ENCODE results near the gene ABTB1. TPM values are rescaled to one million over a fixed set of nuclear protein-coding genes. Genes with fewer than 3 reads are reported as not detected.
A peak's percentile ranks its signal among the peaks of the same experiment; 100 is the strongest.
"Not testable (repeated sequence)": the region's sequence is repeated elsewhere in the genome, so short reads cannot be mapped to it uniquely, and the experiment has no call there.

The ABTB1 gene
- total and polyA plus RNA-seq, 12 donors = 2.8 to 96.0 (median 32.2) TPM

DNA sequence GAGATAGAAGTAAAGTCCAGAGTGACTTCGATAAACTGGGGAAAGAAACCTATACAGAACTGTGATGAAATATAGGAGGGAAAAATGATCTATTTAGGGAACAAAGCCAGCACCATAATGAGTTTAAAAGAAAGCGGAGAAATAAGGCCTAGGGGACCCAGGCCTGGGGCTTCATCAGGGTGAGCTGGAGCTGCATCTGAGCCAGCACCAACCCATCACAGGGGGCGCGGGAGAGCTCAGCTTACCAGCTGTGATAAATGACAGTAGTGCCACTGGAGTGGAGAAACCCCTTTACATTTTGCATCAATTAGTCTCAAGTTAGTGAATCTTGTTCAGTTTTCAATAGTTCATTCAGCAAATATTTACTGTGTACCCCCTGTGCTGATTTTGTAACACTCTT is 22.5 kb upstream of the ABTB1 start:
- H3K4me1 ChIP-seq (replicated peaks in 1 of 2) = peaks cover 0 to 8% of the 10 kb centered on the region in 2 donors
- no peaks in the 10 kb centered on the region for H3K9me3 ChIP-seq (replicated peaks in 1 of 3)
- H3K36me3 ChIP-seq (replicated peaks in 1 of 2) = no peaks in the 10 kb centered on the region
- TF ChIP-seq POLR2A (IDR thresholded peaks at IDR 0.05) = no peak
- TF ChIP-seq, protein P1, sequence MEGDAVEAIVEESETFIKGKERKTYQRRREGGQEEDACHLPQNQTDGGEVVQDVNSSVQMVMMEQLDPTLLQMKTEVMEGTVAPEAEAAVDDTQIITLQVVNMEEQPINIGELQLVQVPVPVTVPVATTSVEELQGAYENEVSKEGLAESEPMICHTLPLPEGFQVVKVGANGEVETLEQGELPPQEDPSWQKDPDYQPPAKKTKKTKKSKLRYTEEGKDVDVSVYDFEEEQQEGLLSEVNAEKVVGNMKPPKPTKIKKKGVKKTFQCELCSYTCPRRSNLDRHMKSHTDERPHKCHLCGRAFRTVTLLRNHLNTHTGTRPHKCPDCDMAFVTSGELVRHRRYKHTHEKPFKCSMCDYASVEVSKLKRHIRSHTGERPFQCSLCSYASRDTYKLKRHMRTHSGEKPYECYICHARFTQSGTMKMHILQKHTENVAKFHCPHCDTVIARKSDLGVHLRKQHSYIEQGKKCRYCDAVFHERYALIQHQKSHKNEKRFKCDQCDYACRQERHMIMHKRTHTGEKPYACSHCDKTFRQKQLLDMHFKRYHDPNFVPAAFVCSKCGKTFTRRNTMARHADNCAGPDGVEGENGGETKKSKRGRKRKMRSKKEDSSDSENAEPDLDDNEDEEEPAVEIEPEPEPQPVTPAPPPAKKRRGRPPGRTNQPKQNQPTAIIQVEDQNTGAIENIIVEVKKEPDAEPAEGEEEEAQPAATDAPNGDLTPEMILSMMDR (IDR thresholded peaks at IDR 0.05) = no peak
- WGBS, 4 donors = 94 to 96% (median 95%) methylated on average over 4 of the region's 4 CpGs
- no peaks in the 10 kb centered on the region for H3K27me3 ChIP-seq
- H3K27ac ChIP-seq = no peak overlapping the region
- no peak for DNase-seq
- H3K4me3 ChIP-seq = no peak overlapping the region
- intact Hi-C loops (cut with DNase I) = loop anchor here (5.0 to 10.0 kb wide), 3 partner anchors 42 to 322 kb away; no protein-coding TSS in a partner anchor

GRCh38 chr3:127651516-127652172 is 21.1 kb upstream of the ABTB1 start:
- Histone ChIP-seq H3K4me1 (replicated peaks in 1 of 2) (peaks cover 0 to 17% of the 10 kb centered on the region in 2 donors), H3K36me3 (replicated peaks in 1 of 2) (no peaks in the 10 kb centered on the region), H3K27ac (no peak overlapping the region), H3K4me3 (no peak overlapping the region), H3K27me3 (no peaks in the 10 kb centered on the region), H3K9me3 (replicated peaks in 1 of 3) (no peaks in the 10 kb centered on the region)
- TF ChIP-seq POLR2A (IDR thresholded peaks at IDR 0.05) = no peak
- TF ChIP-seq, protein P1 (IDR thresholded peaks at IDR 0.05) = no peak
- no peak for DNase-seq
- 41 to 86% (median 69%) methylated on average over 3 to 8 of the region's 8 CpGs for WGBS, 4 donors
- intact Hi-C loops (cut with DNase I) = loop anchor here (5.0 to 10.0 kb wide), 3 partner anchors 41 to 321 kb away; no protein-coding TSS in a partner anchor

GRCh38 chr3:127652246-127652995 is 20.3 kb upstream of the ABTB1 start:
- no peaks in the 10 kb centered on the region for H3K36me3 ChIP-seq (replicated peaks in 1 of 2)
- no peaks in the 10 kb centered on the region for H3K27me3 ChIP-seq
- peak; percentile 44 to 77 (median 50) for DNase-seq
- no peak overlapping the region for H3K27ac ChIP-seq
- H3K9me3 ChIP-seq (replicated peaks in 1 of 3) = no peaks in the 10 kb centered on the region
- WGBS, 4 donors = 62 to 100% (median 73%) methylated on average over 2 to 13 of the region's 13 CpGs
- H3K4me1 ChIP-seq (replicated peaks in 1 of 2) = peaks cover 0 to 17% of the 10 kb centered on the region in 2 donors
- TF ChIP-seq POLR2A (IDR thresholded peaks at IDR 0.05) = no peak
- TF ChIP-seq, protein P1 (IDR thresholded peaks at IDR 0.05) = peak; percentile 72 to 89 (median 83)
- intact Hi-C loops (cut with DNase I) = loop anchor here (5.0 to 10.0 kb wide), 3 partner anchors 40 to 320 kb away; no protein-coding TSS in a partner anchor
- H3K4me3 ChIP-seq = no peak overlapping the region

DNA sequence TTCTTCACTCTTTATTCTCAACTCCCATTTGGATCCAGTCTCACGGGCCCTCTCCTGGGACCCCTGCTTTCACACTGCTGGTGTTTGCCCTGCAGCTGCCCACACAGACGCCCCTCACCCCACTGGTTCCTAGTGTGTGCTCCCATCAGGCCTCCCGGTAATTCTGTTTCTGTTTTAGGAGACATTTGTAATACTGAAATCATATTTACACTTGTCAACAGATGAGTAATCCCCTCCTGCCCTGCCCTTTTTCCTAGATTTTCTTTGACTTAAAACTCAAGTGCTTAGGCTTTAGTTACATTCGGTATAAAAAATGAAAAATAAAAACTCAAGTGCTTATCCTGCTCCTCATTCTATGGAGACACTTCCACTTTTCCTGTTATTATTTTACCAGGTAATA is 18.4 kb upstream of the ABTB1 start:
- H3K36me3 ChIP-seq (replicated peaks in 1 of 2) = no peaks in the 10 kb centered on the region
- H3K9me3 ChIP-seq (replicated peaks in 1 of 3) = no peaks in the 10 kb centered on the region
- H3K4me3 ChIP-seq = no peak overlapping the region
- no peak for TF ChIP-seq POLR2A (IDR thresholded peaks at IDR 0.05)
- TF ChIP-seq, protein P1 (IDR thresholded peaks at IDR 0.05) = no peak
- H3K4me1 ChIP-seq (replicated peaks in 1 of 2) = peaks cover 0 to 22% of the 10 kb centered on the region in 2 donors
- intact Hi-C loops (cut with DNase I) = loop anchor here (5.0 to 10.0 kb wide), 3 partner anchors 38 to 318 kb away; no protein-coding TSS in a partner anchor
- H3K27ac ChIP-seq = peak overlapping the region in 2 of 5 donors; percentile 33 to 68
- DNase-seq = no peak
- 39 to 70% (median 53%) methylated on average over 4 of the region's 4 CpGs for WGBS, 4 donors
- H3K27me3 ChIP-seq = no peaks in the 10 kb centered on the region

- DNase-seq; H3K9me3 ChIP-seq (replicated peaks in 1 of 3); H3K36me3 ChIP-seq (replicated peaks in 1 of 2); H3K27me3 ChIP-seq; H3K4me3 ChIP-seq: not testable (repeated sequence)
- intact Hi-C loops (cut with DNase I) = loop anchor here (5.0 to 10.0 kb wide), 3 partner anchors 37 to 317 kb away; no protein-coding TSS in a partner anchor
- peaks cover 0 to 22% of the 10 kb centered on the region in 2 donors for H3K4me1 ChIP-seq (replicated peaks in 1 of 2)
- peak overlapping the region in 4 of 5 donors; percentile 20 to 68 (median 36) for H3K27ac ChIP-seq
- WGBS, 4 donors = 87 to 96% (median 92%) methylated on average over 6 of the region's 6 CpGs
These were observed 17.8 kb upstream of the ABTB1 start for GRCh38 chr3:127654993-127655392.
